ENCODE data around the gene LTO1.

The LTO1 gene

DNA sequence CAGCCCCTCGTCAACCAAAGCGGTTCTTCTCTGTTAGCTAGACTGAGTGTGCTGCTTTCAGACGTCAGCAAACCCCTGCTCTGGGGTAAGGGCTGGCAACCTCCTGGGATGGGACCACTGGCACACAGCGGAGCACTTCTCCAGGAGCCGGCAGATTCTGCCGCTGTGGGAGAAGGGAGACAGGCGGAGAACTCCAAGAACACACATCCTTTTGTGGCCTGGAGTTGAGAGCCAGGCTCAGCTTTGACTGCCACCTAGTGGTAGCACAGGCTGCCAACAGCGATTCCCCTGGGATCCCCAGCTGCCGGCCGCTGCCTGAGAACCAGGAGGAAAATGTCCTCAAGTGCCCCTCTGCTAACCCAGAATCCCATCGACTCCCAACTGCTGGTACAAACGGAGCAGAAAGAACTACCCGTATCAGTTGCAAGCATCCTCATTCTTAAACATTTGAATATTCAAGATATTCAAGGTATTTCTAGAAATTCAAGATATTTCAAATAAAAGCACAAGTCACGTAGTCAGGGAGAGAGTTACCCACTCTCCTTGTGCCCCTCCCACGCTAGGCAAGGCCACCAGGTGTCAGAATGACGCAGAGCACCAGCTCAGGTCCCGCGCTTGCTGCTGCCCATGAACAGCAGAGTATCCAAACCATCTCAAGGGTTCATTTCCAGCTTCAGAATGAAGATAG, 4.9 kb downstream of the LTO1 start:
- peaks cover 15 to 55% of the 10 kb centered on the region in 2 donors for H3K36me3 ChIP-seq (ENCODE audit: control insufficient read depth in 1 of 2, insufficient read depth in 2 of 2, low read length in 2 of 2)
- H3K27me3 ChIP-seq (ENCODE audit: low read depth, low read length): no peaks in the 10 kb centered on the region
- H3K9me3 ChIP-seq (ENCODE audit: control insufficient read depth in 1 of 2, low read length in 2 of 2): no peaks in the 10 kb centered on the region
- H3K4me3 ChIP-seq (ENCODE audit: low read depth in 1 of 2, low read length in 2 of 2): no peak overlapping the region
- peaks cover 13 to 29% of the 10 kb centered on the region in 2 donors for H3K4me1 ChIP-seq (ENCODE audit: control insufficient read depth in 1 of 2, insufficient read depth in 2 of 2, low read length in 2 of 2)
- no peak overlapping the region for H3K27ac ChIP-seq (ENCODE audit: low read length)

DNA sequence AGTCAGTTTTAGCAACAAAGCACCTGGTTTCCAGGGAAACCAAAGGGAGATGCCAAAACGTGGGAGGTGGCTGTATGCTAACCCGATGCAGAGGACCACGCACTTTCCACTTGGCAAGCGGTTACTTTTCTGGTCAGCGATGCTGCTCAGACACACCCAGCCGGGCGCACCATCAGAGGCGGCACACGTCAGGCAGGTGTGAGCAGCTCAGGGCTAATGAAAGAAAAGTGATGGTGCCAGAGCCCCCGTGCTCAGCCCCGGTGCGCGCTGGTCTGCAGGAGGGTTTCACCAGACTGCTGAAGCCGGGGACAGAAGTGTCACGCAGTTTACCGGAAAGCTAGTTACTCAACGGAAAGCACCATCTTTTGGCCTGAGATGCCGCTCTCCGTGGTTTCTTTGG, 5.7 kb downstream of the LTO1 start:
- Histone ChIP-seq H3K4me1 (ENCODE audit: control insufficient read depth in 1 of 2, insufficient read depth in 2 of 2, low read length in 2 of 2) (peaks cover 13 to 25% of the 10 kb centered on the region in 2 donors), H3K27ac (ENCODE audit: low read length) (no peak overlapping the region), H3K27me3 (ENCODE audit: low read depth, low read length) (no peaks in the 10 kb centered on the region), H3K4me3 (ENCODE audit: low read depth in 1 of 2, low read length in 2 of 2) (no peak overlapping the region), H3K9me3 (ENCODE audit: control insufficient read depth in 1 of 2, low read length in 2 of 2) (no peaks in the 10 kb centered on the region), H3K36me3 (ENCODE audit: control insufficient read depth in 1 of 2, insufficient read depth in 2 of 2, low read length in 2 of 2) (peaks cover 20 to 57% of the 10 kb centered on the region in 2 donors)

DNA sequence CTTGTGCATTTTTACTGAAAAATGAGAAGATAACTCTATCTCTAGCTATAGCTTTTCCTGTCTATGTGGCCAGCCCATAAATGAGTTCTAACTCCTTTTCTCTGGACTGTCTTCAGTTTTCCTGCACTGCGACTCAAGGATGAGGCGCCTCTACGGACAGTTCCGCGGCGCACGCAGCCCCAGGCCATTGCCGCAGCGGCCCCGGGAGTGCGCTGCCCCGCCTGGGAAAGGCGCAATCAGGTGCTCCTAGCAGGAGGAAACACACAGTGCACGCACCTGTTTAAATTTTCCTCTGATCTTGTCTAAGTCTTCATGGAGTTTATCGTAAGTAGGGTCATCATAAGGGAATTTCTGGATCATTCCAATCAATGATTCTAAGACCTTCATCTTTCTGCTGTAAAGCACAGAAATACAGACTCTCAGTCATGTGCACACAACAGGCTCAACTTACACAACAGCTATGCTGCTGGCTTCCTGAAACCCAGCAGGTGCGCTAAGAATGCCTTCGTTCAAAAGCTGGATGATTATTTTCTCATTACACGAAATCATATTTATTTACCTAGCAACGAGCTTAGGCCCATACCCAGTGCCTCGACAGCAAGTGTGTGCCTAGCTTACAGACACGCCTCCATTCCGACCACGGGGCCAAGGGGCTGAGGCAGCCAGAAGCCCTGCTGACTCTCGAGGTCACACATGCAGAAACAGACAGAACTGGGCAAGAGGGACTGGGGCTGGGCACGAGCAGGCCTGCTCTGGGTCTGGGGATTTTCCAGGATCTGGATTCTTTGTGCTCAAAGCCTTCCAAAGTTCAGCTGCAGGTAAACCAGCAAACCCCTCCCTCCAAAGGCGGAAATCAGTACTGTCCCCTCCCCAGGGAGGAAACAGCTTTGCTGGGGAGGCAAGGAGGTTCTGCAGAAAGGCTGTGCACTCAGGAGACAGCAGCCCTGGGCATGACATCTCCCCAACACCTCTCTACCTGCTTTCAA, 7.2 kb downstream of the LTO1 start:
- peaks cover 20 to 72% of the 10 kb centered on the region in 2 donors for H3K36me3 ChIP-seq (ENCODE audit: control insufficient read depth in 1 of 2, insufficient read depth in 2 of 2, low read length in 2 of 2)
- no peaks in the 10 kb centered on the region for H3K27me3 ChIP-seq (ENCODE audit: low read depth, low read length)
- peaks cover 7 to 9% of the 10 kb centered on the region in 2 donors for H3K4me1 ChIP-seq (ENCODE audit: control insufficient read depth in 1 of 2, insufficient read depth in 2 of 2, low read length in 2 of 2)
- H3K9me3 ChIP-seq (ENCODE audit: control insufficient read depth in 1 of 2, low read length in 2 of 2): no peaks in the 10 kb centered on the region
- no peak overlapping the region for H3K27ac ChIP-seq (ENCODE audit: low read length)
- H3K4me3 ChIP-seq (ENCODE audit: low read depth in 1 of 2, low read length in 2 of 2): no peak overlapping the region

DNA sequence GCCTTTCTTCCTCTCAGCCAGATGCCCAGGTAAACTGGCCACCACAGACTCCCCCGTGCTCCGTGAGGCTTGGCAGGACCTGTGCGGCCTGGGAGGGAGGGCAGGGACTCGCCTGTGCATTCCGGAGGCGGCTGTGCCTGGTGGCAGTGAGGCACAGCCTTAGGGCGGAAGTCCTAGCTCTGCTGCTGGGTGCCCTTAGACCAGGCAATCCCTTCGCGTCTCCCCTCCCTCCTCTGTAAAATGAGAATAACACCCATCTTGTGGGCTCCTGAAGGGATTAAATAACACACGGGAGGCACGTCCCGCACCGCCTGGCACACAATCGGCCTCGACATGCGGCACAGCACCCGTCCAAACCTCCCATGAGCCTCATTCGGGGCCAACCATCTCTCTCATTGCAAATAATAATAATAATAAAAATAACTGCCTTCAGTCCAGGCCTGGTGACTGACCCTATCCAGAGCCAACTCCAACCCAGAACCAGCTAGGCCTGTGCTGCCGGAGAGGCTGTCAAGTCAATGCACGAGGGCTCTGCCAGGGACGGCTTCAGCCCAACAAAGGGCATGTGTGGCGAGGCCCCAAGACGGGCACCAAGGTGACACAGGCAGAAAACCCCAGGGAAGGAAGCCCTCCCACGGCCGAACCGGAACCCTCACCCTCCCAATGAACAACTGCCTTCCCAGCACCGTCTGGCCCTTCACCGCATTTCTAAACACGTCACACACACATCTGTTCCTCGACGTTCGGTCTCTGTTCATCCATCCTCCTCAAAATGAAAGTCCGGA, 8.2 kb downstream of the LTO1 start:
- Histone ChIP-seq H3K27me3 (ENCODE audit: low read depth, low read length) (no peaks in the 10 kb centered on the region), H3K4me1 (ENCODE audit: control insufficient read depth in 1 of 2, insufficient read depth in 2 of 2, low read length in 2 of 2) (peaks cover 7 to 9% of the 10 kb centered on the region in 2 donors), H3K36me3 (ENCODE audit: control insufficient read depth in 1 of 2, insufficient read depth in 2 of 2, low read length in 2 of 2) (peaks cover 18 to 65% of the 10 kb centered on the region in 2 donors), H3K27ac (ENCODE audit: low read length) (no peak overlapping the region), H3K9me3 (ENCODE audit: control insufficient read depth in 1 of 2, low read length in 2 of 2) (no peaks in the 10 kb centered on the region), H3K4me3 (ENCODE audit: low read depth in 1 of 2, low read length in 2 of 2) (no peak overlapping the region)

DNA sequence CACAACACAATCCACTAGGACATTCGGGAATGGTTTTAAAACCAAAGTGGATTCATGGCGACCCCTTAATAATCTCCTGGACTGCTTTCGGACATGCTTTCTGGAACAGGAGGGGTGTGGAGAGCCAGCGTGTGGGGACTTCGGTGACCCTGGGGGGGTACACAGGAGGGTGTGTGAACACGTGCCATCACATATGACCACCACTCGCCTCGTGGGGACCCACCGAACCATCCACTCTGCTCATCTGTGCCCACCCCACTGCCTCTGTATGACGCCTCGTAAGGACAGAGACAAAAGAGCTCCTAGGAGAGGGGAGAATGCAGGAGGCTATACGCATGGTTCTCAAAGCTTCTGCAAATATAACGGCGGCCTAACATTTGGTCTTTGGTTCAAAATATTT, 8.9 kb downstream of the LTO1 start:
- Histone ChIP-seq H3K27me3 (ENCODE audit: low read depth, low read length) (no peaks in the 10 kb centered on the region), H3K27ac (ENCODE audit: low read length) (no peak overlapping the region), H3K9me3 (ENCODE audit: control insufficient read depth in 1 of 2, low read length in 2 of 2) (no peaks in the 10 kb centered on the region), H3K4me3 (ENCODE audit: low read depth in 1 of 2, low read length in 2 of 2) (no peak overlapping the region), H3K4me1 (ENCODE audit: control insufficient read depth in 1 of 2, insufficient read depth in 2 of 2, low read length in 2 of 2) (peaks cover 7 to 9% of the 10 kb centered on the region in 2 donors), H3K36me3 (ENCODE audit: control insufficient read depth in 1 of 2, insufficient read depth in 2 of 2, low read length in 2 of 2) (peaks cover 11 to 58% of the 10 kb centered on the region in 2 donors)

DNA sequence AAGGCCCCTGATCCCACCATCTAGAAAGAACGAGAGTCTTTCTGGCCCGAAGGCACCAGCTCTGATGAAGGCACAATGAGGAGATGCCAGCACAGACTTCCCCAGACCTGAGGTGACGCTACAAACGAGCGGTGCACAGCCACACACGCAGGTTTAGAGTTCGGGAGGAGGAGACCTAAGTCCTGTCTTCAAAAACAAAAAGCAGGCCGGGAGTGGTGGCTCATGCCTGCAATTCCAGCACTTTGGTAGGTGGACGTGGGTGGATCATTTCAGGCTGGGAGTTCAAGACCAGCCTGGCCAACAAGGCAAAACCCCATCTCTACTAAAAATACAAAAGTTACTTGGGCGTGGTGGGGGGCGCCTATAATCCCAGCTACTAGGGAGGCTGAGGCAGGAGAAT, 9.5 kb downstream of the LTO1 start:
- peaks cover 7 to 9% of the 10 kb centered on the region in 2 donors for H3K4me1 ChIP-seq (ENCODE audit: control insufficient read depth in 1 of 2, insufficient read depth in 2 of 2, low read length in 2 of 2)
- no peaks in the 10 kb centered on the region for H3K9me3 ChIP-seq (ENCODE audit: control insufficient read depth in 1 of 2, low read length in 2 of 2)
- peaks cover 11 to 52% of the 10 kb centered on the region in 2 donors for H3K36me3 ChIP-seq (ENCODE audit: control insufficient read depth in 1 of 2, insufficient read depth in 2 of 2, low read length in 2 of 2)
- no peaks in the 10 kb centered on the region for H3K27me3 ChIP-seq (ENCODE audit: low read depth, low read length)
- H3K27ac ChIP-seq (ENCODE audit: low read length): no peak overlapping the region
- no peak overlapping the region for H3K4me3 ChIP-seq (ENCODE audit: low read depth in 1 of 2, low read length in 2 of 2)

DNA sequence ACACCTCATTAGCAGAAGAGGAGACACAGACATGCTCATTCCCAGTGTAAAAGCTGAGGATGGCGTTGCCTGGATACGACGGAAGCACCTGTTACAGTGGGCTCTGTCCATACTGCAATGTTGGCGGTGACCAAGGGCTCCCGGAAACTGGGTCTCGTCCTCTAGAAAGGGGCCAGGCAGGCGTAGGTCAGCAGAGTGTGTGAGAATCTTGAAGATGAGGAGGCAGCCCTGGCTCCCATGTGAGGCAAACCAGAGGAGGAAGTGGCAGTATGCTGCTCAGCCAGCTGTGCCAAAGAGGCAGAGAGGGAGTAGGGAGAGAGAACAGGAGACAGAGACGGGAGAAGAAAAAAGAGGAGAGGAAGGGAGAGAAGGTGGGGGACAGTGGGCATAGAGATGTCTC, 10.3 kb downstream of the LTO1 start:
- peaks cover 11 to 50% of the 10 kb centered on the region in 2 donors for H3K36me3 ChIP-seq (ENCODE audit: control insufficient read depth in 1 of 2, insufficient read depth in 2 of 2, low read length in 2 of 2)

DNA sequence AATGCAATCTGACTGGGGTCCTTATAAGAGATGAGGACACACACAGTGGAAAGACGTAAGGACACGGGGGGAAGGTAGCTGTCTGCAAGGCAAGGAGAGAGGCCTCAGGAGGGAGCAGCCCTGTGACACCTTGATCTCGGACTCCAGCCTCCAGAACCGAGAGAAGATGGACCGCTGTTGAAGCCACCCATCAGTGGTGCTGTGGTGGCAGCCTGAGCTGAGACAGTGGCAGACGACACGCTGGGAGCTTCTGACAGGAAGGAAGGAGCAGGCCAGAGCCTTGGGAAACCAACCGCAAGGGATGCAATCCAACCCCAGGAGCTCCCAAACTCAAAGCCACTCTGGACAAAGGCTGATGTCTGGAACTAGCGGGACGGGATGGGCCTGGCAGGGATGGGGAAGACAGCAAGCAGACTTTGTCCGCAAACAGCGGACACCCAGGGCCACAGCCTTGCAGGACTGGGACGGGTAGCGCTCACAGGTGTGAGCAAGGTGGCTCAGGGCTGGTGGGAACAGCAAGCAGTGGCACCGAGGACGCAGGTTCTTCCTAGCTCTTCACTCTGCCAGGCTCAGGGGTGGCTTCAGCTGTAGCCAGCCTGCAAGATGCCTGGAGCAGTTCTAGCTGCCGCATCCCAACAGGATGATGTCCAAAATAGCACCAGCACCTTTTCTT, 10.9 kb downstream of the LTO1 start:
- Histone ChIP-seq H3K36me3 (ENCODE audit: control insufficient read depth in 1 of 2, insufficient read depth in 2 of 2, low read length in 2 of 2) (peaks cover 11 to 45% of the 10 kb centered on the region in 2 donors), H3K9me3 (ENCODE audit: control insufficient read depth in 1 of 2, low read length in 2 of 2) (no peaks in the 10 kb centered on the region), H3K4me1 (ENCODE audit: control insufficient read depth in 1 of 2, insufficient read depth in 2 of 2, low read length in 2 of 2) (no peaks in the 10 kb centered on the region), H3K27ac (ENCODE audit: low read length) (no peak overlapping the region), H3K27me3 (ENCODE audit: low read depth, low read length) (no peaks in the 10 kb centered on the region), H3K4me3 (ENCODE audit: low read depth in 1 of 2, low read length in 2 of 2) (no peak overlapping the region)

More for the DNA sequence above, 10.3 kb downstream of the LTO1 start:
- Histone ChIP-seq H3K4me1 (ENCODE audit: control insufficient read depth in 1 of 2, insufficient read depth in 2 of 2, low read length in 2 of 2) (peaks cover under 1 to 1% of the 10 kb centered on the region in 2 donors), H3K9me3 (ENCODE audit: control insufficient read depth in 1 of 2, low read length in 2 of 2) (no peaks in the 10 kb centered on the region), H3K27ac (ENCODE audit: low read length) (no peak overlapping the region), H3K4me3 (ENCODE audit: low read depth in 1 of 2, low read length in 2 of 2) (no peak overlapping the region), H3K27me3 (ENCODE audit: low read depth, low read length) (no peaks in the 10 kb centered on the region)

DNA sequence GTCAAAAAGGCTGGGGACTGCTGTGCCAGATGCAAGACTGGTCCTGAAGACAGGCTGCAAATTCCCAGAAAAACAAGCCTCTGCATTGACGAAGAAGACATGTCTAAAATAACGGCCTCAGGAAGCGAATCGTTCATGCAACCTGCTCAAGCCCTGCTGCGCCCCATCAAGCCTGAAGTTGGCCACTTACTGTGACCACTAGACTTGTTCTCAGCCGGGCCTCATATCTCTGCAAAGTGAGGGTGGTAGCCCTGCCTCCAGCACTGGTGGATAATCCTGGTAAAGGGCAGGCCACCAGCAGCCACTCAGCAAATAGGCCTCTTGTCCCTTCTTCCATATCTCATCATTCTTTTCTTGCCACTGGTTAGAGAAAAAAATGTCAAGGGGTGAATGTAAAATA, 11.8 kb downstream of the LTO1 start:
- H3K27ac ChIP-seq (ENCODE audit: low read length): no peak overlapping the region
- H3K4me1 ChIP-seq (ENCODE audit: control insufficient read depth in 1 of 2, insufficient read depth in 2 of 2, low read length in 2 of 2): peaks cover 0 to 1% of the 10 kb centered on the region in 2 donors
- H3K9me3 ChIP-seq (ENCODE audit: control insufficient read depth in 1 of 2, low read length in 2 of 2): no peaks in the 10 kb centered on the region
- no peaks in the 10 kb centered on the region for H3K27me3 ChIP-seq (ENCODE audit: low read depth, low read length)
- no peak overlapping the region for H3K4me3 ChIP-seq (ENCODE audit: low read depth in 1 of 2, low read length in 2 of 2)
- peaks cover 11 to 44% of the 10 kb centered on the region in 2 donors for H3K36me3 ChIP-seq (ENCODE audit: control insufficient read depth in 1 of 2, insufficient read depth in 2 of 2, low read length in 2 of 2)

DNA sequence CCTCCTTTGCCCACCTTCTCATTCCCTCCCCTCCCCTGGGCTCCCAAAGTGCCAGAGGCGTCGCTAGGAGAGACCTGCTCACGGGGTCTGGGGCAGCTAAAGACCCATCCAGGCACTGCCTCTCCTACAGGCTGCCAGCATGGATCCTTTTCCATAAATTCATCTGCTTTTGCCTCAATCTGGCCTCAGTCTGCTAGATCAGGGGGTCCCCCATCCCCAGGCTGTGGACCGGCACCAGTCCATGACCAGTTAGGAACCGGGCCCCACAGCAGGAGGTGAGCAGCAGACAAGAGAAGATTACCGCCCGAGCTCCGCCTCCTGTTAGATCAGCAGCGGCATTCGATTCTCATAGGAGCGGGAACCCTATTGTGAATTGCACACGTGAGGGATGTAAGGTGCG, 12.3 kb downstream of the LTO1 start:
- no peaks in the 10 kb centered on the region for H3K27me3 ChIP-seq (ENCODE audit: low read depth, low read length)
- peaks cover 11 to 44% of the 10 kb centered on the region in 2 donors for H3K36me3 ChIP-seq (ENCODE audit: control insufficient read depth in 1 of 2, insufficient read depth in 2 of 2, low read length in 2 of 2)
- H3K4me3 ChIP-seq (ENCODE audit: low read depth in 1 of 2, low read length in 2 of 2): no peak overlapping the region
- peaks cover 0 to 7% of the 10 kb centered on the region in 2 donors for H3K4me1 ChIP-seq (ENCODE audit: control insufficient read depth in 1 of 2, insufficient read depth in 2 of 2, low read length in 2 of 2)
- no peaks in the 10 kb centered on the region for H3K9me3 ChIP-seq (ENCODE audit: control insufficient read depth in 1 of 2, low read length in 2 of 2)
- H3K27ac ChIP-seq (ENCODE audit: low read length): no peak overlapping the region

Data from muscle layer of duodenum (tissue), 2 donors.